Measurements from ENCODE around the gene CNNM2.

The CNNM2 gene

DNA sequence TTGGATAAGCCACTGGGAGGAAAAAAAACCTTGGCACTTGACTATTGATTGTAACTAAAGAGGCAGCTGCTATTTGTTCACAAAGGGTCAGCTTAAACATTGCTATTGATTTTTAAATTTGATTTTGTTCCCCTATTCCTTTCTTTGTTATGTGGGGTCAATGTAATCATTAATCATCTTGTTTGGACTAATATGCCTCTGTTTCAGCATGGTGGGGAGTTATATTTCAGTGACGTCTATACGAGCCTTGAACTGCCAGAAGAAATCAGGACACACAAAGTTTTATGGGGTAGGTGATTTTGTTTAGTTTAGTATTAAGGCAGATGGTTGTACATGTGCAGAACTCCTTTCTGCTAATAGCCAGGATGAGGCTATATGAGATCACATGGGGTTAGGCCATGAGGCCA is 41.3 kb upstream of the CNNM2 start:
- H3K27ac ChIP-seq: no peak overlapping the region
- no peaks in the 10 kb centered on the region for H3K4me1 ChIP-seq (ENCODE audit: control insufficient read depth in 1 of 2, insufficient read depth in 1 of 2, low read depth in 1 of 2, low read length in 1 of 2)
- no peak for TF ChIP-seq CTCF (IDR thresholded peaks at IDR 0.05)
- peaks cover 45% of the 10 kb centered on the region for H3K27me3 ChIP-seq
- no peaks in the 10 kb centered on the region for H3K36me3 ChIP-seq
- H3K4me3 ChIP-seq (ENCODE audit: low read depth in 1 of 2, low read length in 1 of 2): no peak overlapping the region
- H3K9me3 ChIP-seq: no peaks in the 10 kb centered on the region

- H3K27me3 ChIP-seq: peaks cover 28% of the 10 kb centered on the region
- H3K9me3 ChIP-seq: no peaks in the 10 kb centered on the region
- no peak for TF ChIP-seq CTCF (IDR thresholded peaks at IDR 0.05)
- H3K4me3 ChIP-seq (ENCODE audit: low read depth in 1 of 2, low read length in 1 of 2): no peak overlapping the region
- H3K36me3 ChIP-seq: no peaks in the 10 kb centered on the region
- H3K4me1 ChIP-seq (ENCODE audit: control insufficient read depth in 1 of 2, insufficient read depth in 1 of 2, low read depth in 1 of 2, low read length in 1 of 2): no peaks in the 10 kb centered on the region
- H3K27ac ChIP-seq: no peak overlapping the region
Observed at GRCh38 chr10:102878629-102879028, 39.5 kb upstream of the CNNM2 start.

DNA sequence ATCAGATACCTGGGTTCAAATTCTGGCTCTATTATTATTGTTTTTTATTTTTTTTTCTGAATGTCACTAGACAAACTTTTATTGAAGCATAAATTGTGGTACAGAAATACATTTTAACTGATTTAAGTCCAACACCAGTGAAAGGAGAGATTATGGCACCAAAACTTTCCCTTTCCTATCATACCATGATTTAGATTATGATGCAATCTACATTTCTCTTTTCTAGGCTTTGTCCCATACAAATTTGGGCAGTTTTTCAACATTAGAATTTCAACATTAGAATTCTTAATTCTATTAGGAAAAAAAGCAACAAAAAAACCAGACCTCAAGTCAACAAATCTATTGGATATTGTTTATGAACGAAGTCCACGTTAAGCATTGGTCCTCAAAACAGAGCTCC is 37.8 kb upstream of the CNNM2 start:
- no peaks in the 10 kb centered on the region for H3K4me1 ChIP-seq (ENCODE audit: control insufficient read depth in 1 of 2, insufficient read depth in 1 of 2, low read depth in 1 of 2, low read length in 1 of 2)
- peaks cover 14% of the 10 kb centered on the region for H3K27me3 ChIP-seq
- no peak overlapping the region for H3K27ac ChIP-seq
- TF ChIP-seq CTCF (IDR thresholded peaks at IDR 0.05): no peak
- H3K36me3 ChIP-seq: no peaks in the 10 kb centered on the region
- H3K9me3 ChIP-seq: no peaks in the 10 kb centered on the region
- no peak overlapping the region for H3K4me3 ChIP-seq (ENCODE audit: low read depth in 1 of 2, low read length in 1 of 2)

DNA sequence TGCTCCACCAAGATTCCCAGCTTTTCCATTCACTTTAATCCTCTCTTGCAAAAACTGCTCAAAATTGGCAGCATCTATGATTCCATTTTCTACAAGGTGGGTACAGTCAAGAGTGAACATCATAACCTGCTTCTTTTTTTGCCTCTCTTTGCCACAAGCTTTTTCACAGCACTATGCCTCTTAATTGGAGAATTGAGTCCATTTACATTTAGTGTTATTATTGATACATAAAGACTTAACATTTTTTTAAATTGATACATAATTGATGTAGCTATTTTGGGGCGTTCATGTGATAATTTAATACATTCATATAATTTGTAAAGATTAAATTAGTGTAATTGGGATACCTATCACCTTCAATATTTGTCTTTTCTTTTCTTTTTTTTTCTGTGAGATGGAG is 30.0 kb upstream of the CNNM2 start:
- TF ChIP-seq CTCF (IDR thresholded peaks at IDR 0.05): no peak
- Histone ChIP-seq H3K4me3 (ENCODE audit: low read depth in 1 of 2, low read length in 1 of 2) (no peak overlapping the region), H3K36me3 (no peaks in the 10 kb centered on the region), H3K27ac (no peak overlapping the region), H3K27me3 (no peaks in the 10 kb centered on the region), H3K4me1 (ENCODE audit: control insufficient read depth in 1 of 2, insufficient read depth in 1 of 2, low read depth in 1 of 2, low read length in 1 of 2) (no peaks in the 10 kb centered on the region), H3K9me3 (no peaks in the 10 kb centered on the region)

- Histone ChIP-seq H3K9me3 (no peaks in the 10 kb centered on the region), H3K4me3 (ENCODE audit: low read depth in 1 of 2, low read length in 1 of 2) (no peak overlapping the region), H3K4me1 (ENCODE audit: control insufficient read depth in 1 of 2, insufficient read depth in 1 of 2, low read depth in 1 of 2, low read length in 1 of 2) (no peaks in the 10 kb centered on the region), H3K36me3 (no peaks in the 10 kb centered on the region), H3K27ac (no peak overlapping the region), H3K27me3 (no peaks in the 10 kb centered on the region)
- TF ChIP-seq CTCF (IDR thresholded peaks at IDR 0.05): no peak
Observed at GRCh38 chr10:102894466-102895213, 23.5 kb upstream of the CNNM2 start.

Data from neutrophil (primary cell).